Measurements from ENCODE around the gene MOCOS.
"Not testable (repeated sequence)": the region's sequence is repeated elsewhere in the genome, so short reads cannot be mapped to it uniquely, and the experiment has no call there.

MOCOS gene

GRCh38 chr18:36203360-36203895 is 16.1 kb downstream of the MOCOS start:
- no peak for DNase-seq

- DNase-seq: no peak
Observed at GRCh38 chr18:36205166-36205565, 17.9 kb downstream of the MOCOS start.

- DNase-seq: no peak
Observed at GRCh38 chr18:36207303-36207702, 20.0 kb downstream of the MOCOS start.

- DNase-seq: not testable (repeated sequence)
Observed at GRCh38 chr18:36207969-36208368, 20.7 kb downstream of the MOCOS start.

- DNase-seq: no peak
Observed at GRCh38 chr18:36211612-36212065, 24.3 kb downstream of the MOCOS start.

- no peak for DNase-seq
Observed at GRCh38 chr18:36212301-36213171, 25.2 kb downstream of the MOCOS start.

GRCh38 chr18:36214811-36215210 is 27.5 kb downstream of the MOCOS start:
- DNase-seq: no peak

- no peak for DNase-seq
Observed at GRCh38 chr18:36215577-36215976, 28.3 kb downstream of the MOCOS start.

- no peak for DNase-seq
Observed at GRCh38 chr18:36217348-36217747, 30.1 kb downstream of the MOCOS start.

- no peak for DNase-seq
Observed at GRCh38 chr18:36229188-36229587, 41.9 kb downstream of the MOCOS start.

- not testable (repeated sequence) for DNase-seq
Observed at GRCh38 chr18:36240510-36240909, 53.2 kb downstream of the MOCOS start.

GRCh38 chr18:36241831-36242230 is 54.5 kb downstream of the MOCOS start:
- DNase-seq: no peak

GRCh38 chr18:36247036-36247435 is 59.7 kb downstream of the MOCOS start:
- DNase-seq: no peak

- DNase-seq: no peak
Observed at GRCh38 chr18:36249392-36249791, 62.1 kb downstream of the MOCOS start.

GRCh38 chr18:36250827-36251226 is 63.5 kb downstream of the MOCOS start:
- no peak for DNase-seq

- DNase-seq: no peak
Observed at GRCh38 chr18:36255072-36255698, 67.9 kb downstream of the MOCOS start.

GRCh38 chr18:36256094-36256493 is 68.8 kb downstream of the MOCOS start:
- DNase-seq: no peak

GRCh38 chr18:36262971-36263370 is 75.7 kb downstream of the MOCOS start:
- no peak for DNase-seq

GRCh38 chr18:36264283-36264682 is 77.0 kb downstream of the MOCOS start:
- no peak for DNase-seq

GRCh38 chr18:36265015-36265414 is 77.7 kb downstream of the MOCOS start:
- no peak for DNase-seq

GRCh38 chr18:36269157-36269556 is 81.9 kb downstream of the MOCOS start:
- no peak for DNase-seq

- DNase-seq: no peak
Observed at GRCh38 chr18:36271153-36271552, 83.9 kb downstream of the MOCOS start.

GRCh38 chr18:36273347-36273746 is 86.0 kb downstream of the MOCOS start:
- no peak for DNase-seq

GRCh38 chr18:36274083-36274715 is 86.9 kb downstream of the MOCOS start:
- no peak for DNase-seq
